Spleen (tissue), 7 donors: Measurements from ENCODE around the gene SPINK8.

Experiments used
- CTCF ChIP-seq, 11 experiments: fragments of 200-600 bp in 7 of 11; fragments of 450-650 bp in 4 of 11; sonication (generic) in 4 of 11; IDR thresholded peaks in 8 of 11; conservative IDR thresholded peaks in 3 of 11; 1 replicate in 7 of 11; 2 replicates in 4 of 11; pipeline versions ENCODE4 v1.4.0 to v1.8.0; 2016 to 2021; ENCODE audit warnings: antibody characterized with exemption in 11 of 11, inconsistent platforms in 4 of 11, mild to moderate bottlenecking in 1 of 11
- POLR2A ChIP-seq, 3 donors: fragments of 450-650 bp; IDR thresholded peaks; one replicate each; pipeline ENCODE4 v1.5.1; 2017; ENCODE audit warnings: antibody characterized with exemption in 3 of 3, mild to moderate bottlenecking in 1 of 3
- donor health status: DM: no; HTN: no; CAD: no; lungs with moderate emphysema.
- donor health status: DM: no; HTN: no; CAD: no.
- donor health status: DM: no; HTN: no; CAD: no.

- no peak for TF ChIP-seq CTCF (IDR thresholded peaks at IDR 0.05 in 8 of 11, conservative IDR thresholded peaks at IDR 0.05 in 3 of 11)
- TF ChIP-seq POLR2A (IDR thresholded peaks at IDR 0.05): no peak
Observed at GRCh38 chr3:48372862-48373435, 39.5 kb upstream of the SPINK8 start.
